ENCODE measurements around the gene CXCL6.

The CXCL6 gene

GRCh38 chr4:73836373-73837279, at the start of gene CXCL6:
CXCL6 (plus strand) TSS chr4:73836678; CDS start chr4:73836751, 73 bp downstream.
- DNase-seq (ENCODE audit: low spot score): no peak

- DNase-seq (ENCODE audit: low spot score): no peak
These were observed 48.1 kb upstream of the CXCL6 start for GRCh38 chr4:73788411-73788810.

- DNase-seq (ENCODE audit: low spot score): no peak
These were observed 37.6 kb upstream of the CXCL6 start for GRCh38 chr4:73798842-73799241.

- no peak for DNase-seq (ENCODE audit: low spot score)
These were observed 36.3 kb upstream of the CXCL6 start for GRCh38 chr4:73800206-73800605.

DNA sequence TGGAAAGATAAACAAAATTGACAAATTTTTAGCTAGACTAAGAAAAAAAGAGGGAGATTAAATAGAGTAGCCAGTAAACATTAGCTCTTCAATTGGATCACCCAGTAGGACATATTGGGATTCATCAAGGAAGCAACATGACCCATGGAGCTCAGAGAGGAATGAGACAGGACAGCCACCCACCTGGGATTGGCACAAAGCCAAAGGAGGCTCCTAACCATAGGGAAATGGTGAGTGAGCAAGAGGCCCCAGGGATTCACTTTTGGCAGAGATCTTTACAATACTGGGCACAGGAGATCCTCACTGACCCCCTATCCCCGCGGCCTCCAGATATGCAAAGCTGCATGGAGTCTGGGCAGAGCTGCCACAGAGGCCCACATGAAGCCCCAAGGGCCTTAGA, 34.8 kb upstream of the CXCL6 start:
- DNase-seq (ENCODE audit: low spot score): no peak

DNA sequence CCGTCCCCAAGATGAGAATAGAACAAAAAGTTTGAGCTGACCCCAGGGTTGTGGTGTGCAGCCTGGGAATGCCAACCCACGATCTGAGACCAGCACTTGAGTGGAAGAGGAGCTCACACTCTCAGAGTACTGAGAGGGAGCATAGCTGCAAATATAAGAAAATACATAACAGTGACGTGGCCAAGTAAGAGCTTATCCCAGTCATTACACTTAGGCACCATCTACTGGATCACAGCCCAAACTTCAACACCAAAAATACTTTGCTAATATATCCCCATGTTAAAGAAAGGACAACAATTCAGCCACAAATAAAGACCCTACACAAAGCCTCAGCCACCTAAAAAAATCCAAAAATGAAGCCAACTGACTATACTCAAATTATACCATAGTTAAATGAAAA, 33.3 kb upstream of the CXCL6 start:
- no peak for DNase-seq (ENCODE audit: low spot score)

- DNase-seq (ENCODE audit: low spot score): no peak
These were observed 26.3 kb upstream of the CXCL6 start for GRCh38 chr4:73810191-73810590.

DNA sequence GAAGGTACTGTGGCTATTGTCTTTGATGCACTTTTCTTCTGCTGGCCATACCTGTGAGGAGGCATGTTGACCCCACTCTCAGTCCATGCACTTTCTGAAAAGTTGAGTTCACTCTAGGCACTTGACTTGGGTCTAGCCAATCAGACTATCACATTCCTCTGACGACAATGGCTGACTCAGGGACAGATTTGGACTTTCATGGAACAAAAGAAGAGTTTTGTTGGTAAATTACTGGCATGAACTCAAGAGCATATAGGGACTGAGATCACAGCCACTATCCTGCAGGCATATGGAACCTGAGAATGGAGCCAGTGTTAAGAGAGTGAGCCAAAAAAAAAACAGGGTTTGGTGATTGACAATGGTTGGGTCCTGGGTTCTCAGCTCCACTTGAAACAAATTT, 24.6 kb upstream of the CXCL6 start:
- DNase-seq (ENCODE audit: low spot score): no peak

- no peak for DNase-seq (ENCODE audit: low spot score)
These were observed 21.8 kb upstream of the CXCL6 start for GRCh38 chr4:73814679-73815078.

DNA sequence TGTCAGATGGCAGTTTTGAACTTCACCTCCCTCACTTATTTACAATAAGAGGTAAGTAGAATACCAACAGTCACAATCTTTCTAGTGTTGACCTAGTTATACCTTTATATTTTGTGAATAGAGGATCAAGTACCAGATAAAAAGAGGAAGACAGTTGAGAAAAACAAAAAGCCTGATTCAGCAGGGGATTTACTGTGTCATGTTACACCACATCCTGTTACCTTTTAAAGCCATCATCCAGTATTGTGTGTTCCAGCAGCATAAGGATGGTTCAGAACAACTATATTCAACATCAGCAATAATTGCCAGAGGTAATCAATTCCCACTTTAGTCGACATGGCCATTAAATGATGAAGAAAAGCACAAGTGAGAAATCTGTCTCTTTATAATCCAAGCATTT, 21.3 kb upstream of the CXCL6 start:
- no peak for DNase-seq (ENCODE audit: low spot score)

- no peak for DNase-seq (ENCODE audit: low spot score)
These were observed 19.7 kb upstream of the CXCL6 start for GRCh38 chr4:73816814-73817213.

DNA sequence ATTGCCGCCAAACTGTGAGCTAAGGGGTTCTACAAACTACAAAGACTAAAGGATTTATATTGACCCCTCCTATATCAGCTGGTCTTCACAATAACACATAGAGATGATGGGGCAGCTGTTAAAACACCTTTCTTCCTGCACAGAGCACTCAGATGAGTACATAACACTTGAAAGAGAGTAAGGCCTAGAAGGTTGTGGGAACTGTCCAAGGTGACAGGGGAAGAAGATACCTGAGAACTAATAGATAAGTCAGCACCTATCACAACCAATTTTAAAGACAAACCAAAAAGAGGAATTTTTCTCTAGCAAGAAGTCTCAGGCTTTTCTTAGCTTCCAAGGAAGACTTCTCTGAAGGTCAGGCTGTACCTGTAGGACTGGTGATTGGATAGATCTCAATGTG, 19.1 kb upstream of the CXCL6 start:
- no peak for DNase-seq (ENCODE audit: low spot score)

DNA sequence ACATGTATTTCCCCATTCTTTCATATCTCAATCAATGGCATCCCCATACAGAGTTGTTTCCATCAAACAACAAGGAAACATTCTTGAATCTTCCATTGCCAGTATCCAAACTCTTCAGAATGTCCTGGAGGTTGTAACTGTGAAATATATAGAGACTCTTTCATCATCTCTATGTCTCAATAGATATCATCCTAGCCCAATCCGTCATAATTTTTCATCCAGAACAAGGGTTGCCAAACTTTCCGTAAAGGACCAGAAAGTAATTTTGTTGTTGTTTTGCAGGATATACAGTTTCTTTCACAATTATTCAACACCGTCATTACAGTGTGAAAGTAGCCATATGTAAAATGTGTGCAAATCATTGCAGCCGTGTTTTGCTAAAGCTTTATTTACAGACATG, 15.2 kb upstream of the CXCL6 start:
- no peak for DNase-seq (ENCODE audit: low spot score)

DNA sequence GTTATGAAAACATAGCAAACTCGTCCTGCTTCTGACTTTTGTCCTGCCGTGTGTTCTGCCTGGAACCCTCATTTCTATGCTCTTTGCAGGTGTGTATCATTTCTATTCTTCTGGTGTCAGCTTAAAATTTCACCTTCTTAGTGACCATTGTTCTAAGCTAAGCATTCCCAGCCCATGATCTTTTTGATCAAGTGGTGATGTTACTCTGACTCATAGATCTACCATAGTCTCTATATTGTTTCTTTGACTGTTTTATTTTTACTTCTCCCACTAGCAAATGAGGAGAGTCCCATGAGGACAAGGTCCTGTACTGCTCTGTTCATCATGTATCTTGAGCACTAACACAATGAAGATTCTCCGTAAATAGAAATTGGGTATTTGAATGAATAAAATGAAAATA, 14.1 kb upstream of the CXCL6 start:
- DNase-seq (ENCODE audit: low spot score): no peak

GRCh38 chr4:73822812-73823504, 13.5 kb upstream of the CXCL6 start:
- DNase-seq (ENCODE audit: low spot score): no peak

DNA sequence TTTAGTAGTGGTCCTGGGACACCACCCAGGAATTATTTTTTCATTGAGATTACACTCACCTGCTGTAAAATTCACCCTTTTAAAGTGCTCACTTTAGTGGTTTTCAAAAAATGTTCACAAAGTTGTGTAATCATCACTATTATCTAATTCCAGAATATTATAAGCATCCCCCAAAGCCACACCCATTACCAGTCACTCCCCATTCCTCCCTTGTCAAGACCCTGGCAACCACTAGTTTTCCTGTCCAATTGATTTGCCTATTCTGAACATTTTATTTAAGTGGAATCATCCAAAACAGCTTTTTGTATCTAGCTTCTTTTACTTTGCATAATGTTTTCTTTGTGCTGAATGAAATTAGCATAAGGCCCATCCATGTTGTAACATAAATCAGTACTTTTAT, 12.7 kb upstream of the CXCL6 start:
- no peak for DNase-seq (ENCODE audit: low spot score)

DNA sequence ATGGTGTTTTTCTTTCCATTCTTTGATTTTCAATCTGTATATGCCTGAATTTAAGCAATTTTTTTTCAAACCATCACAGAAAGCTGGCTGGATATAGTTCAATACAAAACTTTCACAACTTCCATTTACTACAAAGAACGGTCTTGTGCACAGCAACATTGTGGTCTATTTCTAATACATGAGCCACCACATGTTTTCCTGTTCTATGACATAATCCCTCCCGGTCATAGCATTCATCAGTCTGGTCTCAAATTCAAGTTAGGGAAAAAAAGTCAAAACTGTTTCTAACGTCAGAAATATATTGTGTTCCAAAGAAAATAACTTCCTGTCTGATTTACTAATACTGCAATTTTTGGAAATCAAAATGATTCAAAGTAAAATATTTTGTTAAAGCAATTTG, 7.5 kb upstream of the CXCL6 start:
- DNase-seq (ENCODE audit: low spot score): no peak

GRCh38 chr4:73831569-73831968, 4.9 kb upstream of the CXCL6 start:
- DNase-seq (ENCODE audit: low spot score): no peak

DNA sequence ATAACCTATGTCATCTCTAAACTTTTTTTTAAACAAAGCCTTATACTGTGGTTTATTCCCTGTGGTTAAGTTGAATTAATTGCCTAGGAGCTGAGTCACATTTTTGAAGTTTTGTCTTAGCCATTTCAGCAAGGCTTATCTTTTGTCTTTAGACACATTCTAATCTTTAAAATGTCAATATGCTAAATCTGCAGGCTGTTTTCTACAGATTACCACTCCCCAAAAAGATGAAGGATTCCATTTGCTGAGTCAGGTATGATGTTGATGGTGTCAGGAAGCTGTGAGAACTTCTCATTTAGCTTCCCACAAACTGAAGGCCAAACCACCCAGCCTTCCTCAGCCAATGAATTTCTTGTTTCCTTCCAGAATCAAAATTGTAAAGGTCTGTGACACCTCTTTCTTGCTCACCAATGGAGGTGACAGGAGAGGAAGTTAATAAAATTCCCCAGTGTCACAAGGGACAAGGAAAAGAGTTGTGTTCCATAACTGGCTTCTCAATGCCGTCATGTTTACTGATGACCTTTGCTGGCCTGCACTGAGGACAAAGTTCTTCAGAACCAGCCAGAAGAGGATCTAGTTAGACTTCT, 3.7 kb upstream of the CXCL6 start:
- no peak for DNase-seq (ENCODE audit: low spot score)

DNA sequence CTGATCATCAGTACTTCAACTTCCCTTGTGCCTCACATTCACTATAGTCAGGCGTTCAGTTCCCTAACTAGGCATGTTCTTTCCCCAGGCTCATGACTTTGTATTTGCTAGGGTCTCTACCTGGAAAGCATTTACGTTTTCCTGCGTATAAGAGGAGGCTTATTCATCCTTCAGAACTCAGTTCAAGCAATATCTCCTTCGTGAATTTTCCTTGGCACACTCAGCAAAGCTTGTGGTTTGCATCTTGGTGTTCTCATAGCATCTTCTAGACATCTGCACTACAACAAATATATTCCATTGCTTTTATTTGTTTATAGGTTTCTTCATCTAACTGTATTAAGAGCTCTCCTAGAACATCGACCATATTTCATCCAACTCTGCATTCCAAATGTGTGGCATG, 2.6 kb downstream of the CXCL6 start:
- no peak for DNase-seq (ENCODE audit: low spot score)

DNA sequence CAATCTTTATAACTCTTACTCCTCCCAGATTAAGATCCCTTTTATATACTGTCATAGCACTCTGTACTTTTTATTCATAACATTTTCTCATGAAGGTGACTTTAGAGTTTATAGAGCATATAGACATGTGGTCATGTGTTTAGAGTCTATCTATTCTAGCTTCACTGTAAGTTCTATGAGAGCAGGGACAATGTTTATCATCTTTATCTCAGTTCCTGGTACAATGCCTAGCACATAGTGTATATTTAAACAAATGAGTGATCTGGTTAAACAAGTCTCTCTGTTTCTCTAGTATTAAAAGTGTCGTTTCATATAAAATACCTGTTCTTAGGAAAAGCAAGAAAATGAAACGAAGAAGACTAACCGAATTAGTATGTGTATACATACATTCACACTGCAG, 3.2 kb downstream of the CXCL6 start:
- no peak for DNase-seq (ENCODE audit: low spot score)

GRCh38 chr4:73841243-73841925, 4.9 kb downstream of the CXCL6 start:
- DNase-seq (ENCODE audit: low spot score): no peak

- no peak for DNase-seq (ENCODE audit: low spot score)
These were observed 6.2 kb downstream of the CXCL6 start for GRCh38 chr4:73842696-73843095.
